Ovary (tissue), 10 donors: ENCODE results near the gene EPDR1. TPM values are rescaled to one million over a fixed set of nuclear protein-coding genes. Genes with fewer than 3 reads are reported as not detected.

ENCODE experiments used
- DNase-seq, 5 donors: peaks; one replicate each; pipeline ENCODE4 v3.0.0-alpha.2; 2019 to 2020
- H3K27ac ChIP-seq, 2 donors: fragments of 200-600 bp; one replicate each; pipeline versions ENCODE4 v1.5.1 to v1.8.0; 2019 to 2022
- H3K27me3 ChIP-seq: fragments of 200-600 bp; one replicate; pipeline ENCODE4 v1.8.0; 2022
- H3K36me3 ChIP-seq: fragments of 200-600 bp; sonication (generic); one replicate; pipeline ENCODE4 v1.5.1; 2019
- H3K4me1 ChIP-seq: one replicate; pipeline ENCODE4 v1.8.1; 2013; ENCODE audit warnings: mild to moderate bottlenecking, moderate library complexity; ENCODE audit not compliant: insufficient read depth
- H3K4me3 ChIP-seq: fragments of 200-600 bp; sonication (generic); one replicate; pipeline ENCODE4 v1.5.1; 2017
- H3K9me3 ChIP-seq, 2 donors: fragments of 200-600 bp in 1 of 2; sonication (generic) in 1 of 2; one replicate each; pipeline versions ENCODE4 v1.5.1 to v1.8.1; 2013 to 2019; ENCODE audit warnings: mild to moderate bottlenecking in 1 of 2, moderate library complexity in 1 of 2
- CTCF ChIP-seq, 3 donors: fragments of 450-650 bp in 2 of 3; fragments of 200-600 bp in 1 of 3; IDR thresholded peaks; one replicate each; pipeline versions ENCODE4 v1.5.1 to v1.8.0; 2016 to 2022; ENCODE audit warnings: antibody characterized with exemption in 3 of 3, mild to moderate bottlenecking in 1 of 3
- EP300 ChIP-seq: sonication (generic); formaldehyde crosslinking; IDR thresholded peaks from one replicate; pipeline ENCODE4 v1.6.1; 2017; ENCODE audit warnings: antibody characterized with exemption
- POLR2A ChIP-seq: fragments of 450-650 bp; IDR thresholded peaks from one replicate; pipeline ENCODE4 v1.6.1; 2017; ENCODE audit warnings: antibody characterized with exemption, mild to moderate bottlenecking, moderate library complexity
- WGBS, 3 donors: extraction: QIAGEN DNeasy Blood & Tissue Kit in 1 of 3; methylation state at CpG; one replicate each; pipeline versions ENCODE4 v1.1.5 to v1.1.7; 2013 to 2017; 5-methylcytosine and 5-hydroxymethylcytosine counted together
- intact Hi-C, 4 donors: fragments of 100-400 bp; cut with DNase I; formaldehyde crosslinking; loops; one replicate each; pipeline versions ENCODE4 v1.11.0 to v1.15.1; 2022 to 2023
- long read RNA-seq, 3 donors: library from polyadenylated mRNA in 2 of 3; unstranded in 2 of 3; transcript quantifications; one replicate each; pipeline ENCODE4 v2.0.0 and lab custom pipeline, GENCODE V29; 2021 to 2026
- polyA plus RNA-seq, 2 donors: library from polyadenylated mRNA; stranded (reverse); fragments of 200-250 nt in 1 of 2; fragments of 350-450 nt in 1 of 2; fragmentation: Illumina TruSeq in 1 of 2; extraction: RNeasy Lipid Tissue Mini Kit (QIAGEN cat#74804) in 1 of 2; gene quantifications; one replicate each; pipeline ENCODE4 v1.2.3, GENCODE V29; 2013 to 2014
- total RNA-seq, 7 donors: library from RNA; depleted of rRNA in 2 of 7; stranded (reverse); fragments of >200 nt in 2 of 7; fragmentation: NEBNext Ultra II Directional in 3 of 7; extraction: Animal tissue kit (Norgen Biotek cat#: 25700) in 3 of 7; gene quantifications; one replicate each; pipeline versions ENCODE4 v1.1.0 to v1.2.4, GENCODE V29; 2016 to 2023
- donor health status: DM: no; HTN: no; CAD: no; lungs with moderate emphysema.
- donor health status: DM: no; HTN: no; CAD: no.
- donor health status: Bipolar disorder and iron deficiency.
- donor health status: DM: yes; HTN: yes; CAD: no.
- donor health status: DM: no; HTN: no; CAD: no.
- donor health status: DM: yes; HTN: yes; CAD: no.

The EPDR1 gene
- total RNA-seq (10 to 100 TPM; 20.6 to 44.4 (median 35.7) TPM), polyA plus RNA-seq (10 to 100 TPM; 26.8 to 73.7 TPM)
- long read RNA-seq, donor 1, transcript EPDR1-201 (3 exons, 2,599 nt): major isoform, 30 of 65 reads
- long read RNA-seq, donor 1, transcript EPDR1-202 (2 exons, 638 nt): minor isoform, 10 of 65 reads
- long read RNA-seq, donor 1, partial matches to known transcripts: 0 of 65 reads
- long read RNA-seq, donor 1, other reads (novel, unspliced or antisense): 21 of 65 reads
- long read RNA-seq, donor 2, transcript EPDR1-201 (3 exons, 2,599 nt): major isoform, 9 of 16 reads
- long read RNA-seq, donor 2, partial matches to known transcripts: 7 of 16 reads
- long read RNA-seq, donor 2, other reads (novel, unspliced or antisense): 0 of 16 reads
- long read RNA-seq, donor 3, transcript EPDR1-202 (2 exons, 638 nt): minor isoform, 7 of 75 reads
- long read RNA-seq, donor 3, transcript EPDR1-201 (3 exons, 2,599 nt): major isoform, 53 of 75 reads
- long read RNA-seq, donor 3, partial matches to known transcripts: 8 of 75 reads
- long read RNA-seq, donor 3, other reads (novel, unspliced or antisense): 7 of 75 reads

DNA sequence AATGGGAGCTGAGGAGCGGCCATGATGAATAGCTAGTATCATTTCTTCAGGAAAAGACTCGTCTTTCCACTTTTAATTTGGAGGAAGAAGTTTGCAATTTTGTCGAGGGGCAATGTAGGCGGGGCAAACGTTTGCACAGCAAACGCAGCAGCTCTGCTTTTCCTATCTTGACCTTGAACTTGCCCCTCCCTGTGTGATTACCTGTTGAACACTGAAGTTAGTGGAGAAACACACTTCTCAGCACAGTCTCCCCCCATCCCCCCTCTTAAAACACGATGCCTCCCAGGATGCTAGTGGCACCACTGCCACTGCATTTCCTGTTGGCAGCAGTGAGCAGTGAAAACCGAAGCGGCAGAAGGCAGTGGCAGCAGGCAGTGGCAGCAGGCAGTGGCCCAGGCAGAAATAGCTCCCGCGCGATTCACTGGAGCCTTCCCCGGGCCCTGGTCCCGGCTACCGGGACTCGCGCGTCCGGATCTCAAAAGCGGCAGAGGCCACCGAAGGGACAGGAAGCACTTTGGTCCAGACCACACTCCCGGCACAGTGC lies at the start of gene EPDR1:
Gene EPDR1, plus strand, starts transcription at position 336 of the 544 bp plus-strand sequence. CDS start 300 bp downstream, outside the sequence.
- Histone ChIP-seq H3K9me3 (no peaks in the 10 kb centered on the region), H3K4me1 (peaks cover 16% of the 10 kb centered on the region), H3K27me3 (no peaks in the 10 kb centered on the region), H3K4me3 (peak within 1 kb of the TSS; percentile 79), H3K27ac (peak within 1 kb of the TSS; percentile 82 to 90), H3K36me3 (no peaks in the 10 kb centered on the region)
- 9 to 12% (median 10%) methylated on average over 22 of the region's 22 CpGs for WGBS, 3 donors
- intact Hi-C loops: no loop called here
- peak in 2 of 5 donors; percentile 57 to 62 for DNase-seq
- TF ChIP-seq CTCF (IDR thresholded peaks at IDR 0.05) (peak in 1 of 3 donors; percentile 2), EP300 (no peak)

GRCh38 chr7:37882086-37882485 lies 38.4 kb upstream of the EPDR1 start:
- TF ChIP-seq EP300: no peak
- no peak for TF ChIP-seq POLR2A
- no peak for TF ChIP-seq CTCF (IDR thresholded peaks at IDR 0.05)
- Histone ChIP-seq H3K4me1 (no peaks in the 10 kb centered on the region), H3K27me3 (no peaks in the 10 kb centered on the region), H3K9me3 (no peaks in the 10 kb centered on the region), H3K27ac (no peak overlapping the region), H3K36me3 (no peaks in the 10 kb centered on the region), H3K4me3 (no peak overlapping the region)
- no peak for DNase-seq
- intact Hi-C loops: no loop called here
- 80 to 93% (median 85%) methylated on average over 6 of the region's 6 CpGs for WGBS, 3 donors

GRCh38 chr7:37893359-37893758 lies 27.1 kb upstream of the EPDR1 start:
- no peaks in the 10 kb centered on the region for H3K9me3 ChIP-seq

GRCh38 chr7:37894671-37895070 lies 25.8 kb upstream of the EPDR1 start:
- Histone ChIP-seq H3K27me3 (no peaks in the 10 kb centered on the region), H3K4me3 (no peak overlapping the region), H3K9me3 (no peaks in the 10 kb centered on the region), H3K36me3 (no peaks in the 10 kb centered on the region), H3K4me1 (no peaks in the 10 kb centered on the region), H3K27ac (no peak overlapping the region)
- no peak for DNase-seq
- intact Hi-C loops: loop anchor here in 1 of 4 donors (5.0 kb wide), 1 partner anchor 328 kb away; no protein-coding TSS in a partner anchor
- 78 to 94% (median 92%) methylated on average over 3 of the region's 3 CpGs for WGBS, 3 donors
- TF ChIP-seq EP300 (no peak), CTCF (IDR thresholded peaks at IDR 0.05) (no peak), POLR2A (no peak)

More at GRCh38 chr7:37893359-37893758, 27.1 kb upstream of the EPDR1 start:
- no peaks in the 10 kb centered on the region for H3K4me1 ChIP-seq
- intact Hi-C loops: no loop called here
- H3K27ac ChIP-seq: no peak overlapping the region
- H3K27me3 ChIP-seq: no peaks in the 10 kb centered on the region
- no peak for DNase-seq
- H3K4me3 ChIP-seq: no peak overlapping the region
- no peaks in the 10 kb centered on the region for H3K36me3 ChIP-seq
- no peak for TF ChIP-seq EP300
- no peak for TF ChIP-seq CTCF (IDR thresholded peaks at IDR 0.05)
- no peak for TF ChIP-seq POLR2A
